SK-N-SH treated with all-trans-retinoic acid at 6 μM for 48 hours (cell line): ENCODE data around the gene TLE4.

Experiments
- ARNTL ChIP-seq: fragments of 450-650 bp; formaldehyde crosslinking; IDR thresholded peaks from 2 replicates; pipeline ENCODE4 v1.5.0; 2020; ENCODE audit warnings: low read depth, mild to moderate bottlenecking, moderate library complexity, borderline replicate concordance
- CSDC2 ChIP-seq: fragments of 250-450 bp; sonication (Bioruptor Pico); IDR thresholded peaks from 2 replicates; pipeline ENCODE4 v1.5.0; 2020; ENCODE audit warnings: mild to moderate bottlenecking, moderate library complexity
- CSRNP3 ChIP-seq: fragments of 250-450 bp; sonication (Bioruptor Pico); IDR thresholded peaks from 2 replicates; pipeline ENCODE4 v1.5.1; 2021; ENCODE audit warnings: mild to moderate bottlenecking, moderate library complexity
- PATZ1 ChIP-seq: fragments of 250-450 bp; sonication (Bioruptor Pico); IDR thresholded peaks from 2 replicates; pipeline ENCODE4 v1.8.0; 2020; ENCODE audit warnings: mild to moderate bottlenecking, moderate library complexity, borderline replicate concordance
- RARB ChIP-seq: fragments of 250-450 bp; sonication (Bioruptor Pico); IDR thresholded peaks from 2 replicates; pipeline ENCODE4 v1.8.0; 2021; ENCODE audit warnings: mild to moderate bottlenecking, moderate library complexity
- SNAI2 ChIP-seq: fragments of 250-450 bp; sonication (Bioruptor Pico); IDR thresholded peaks from 2 replicates; pipeline ENCODE4 v1.5.0; 2020; ENCODE audit warnings: mild to moderate bottlenecking, moderate library complexity
- ZFP3 ChIP-seq: fragments of 250-450 bp; sonication (Bioruptor Pico); IDR thresholded peaks from 2 replicates; pipeline ENCODE4 v1.5.0; 2020; ENCODE audit warnings: mild to moderate bottlenecking, moderate library complexity
- ZFP30 ChIP-seq: fragments of 450-650 bp; formaldehyde crosslinking; IDR thresholded peaks from 2 replicates; pipeline ENCODE4 v1.5.0; 2022; ENCODE audit warnings: mild to moderate bottlenecking, moderate library complexity

GRCh38 chr9:79580055-79580454 lies 8.3 kb downstream of the TLE4 start:
- TF ChIP-seq ZFP30 (no peak), PATZ1 (CRISPR knock-in tag) (no peak), CSRNP3 (CRISPR knock-in tag) (no peak), SNAI2 (CRISPR knock-in tag) (no peak), RARB (CRISPR knock-in tag) (no peak), ARNTL (CRISPR knock-in tag) (no peak), ZFP3 (no peak), CSDC2 (CRISPR knock-in tag) (no peak)
